NB4 (cell line): ENCODE results near the gene LAIR1.

Experiments used
- MAX ChIP-seq: IDR thresholded peaks from 2 replicates; pipeline ENCODE4 v1.6.1; 2011; ENCODE audit warnings: low read depth, low read length
- TF ChIP-seq, protein P1 (sequence below): IDR thresholded peaks from one replicate; pipeline ENCODE4 v1.5.1; 2012; ENCODE audit warnings: low read depth, low read length

DNA sequence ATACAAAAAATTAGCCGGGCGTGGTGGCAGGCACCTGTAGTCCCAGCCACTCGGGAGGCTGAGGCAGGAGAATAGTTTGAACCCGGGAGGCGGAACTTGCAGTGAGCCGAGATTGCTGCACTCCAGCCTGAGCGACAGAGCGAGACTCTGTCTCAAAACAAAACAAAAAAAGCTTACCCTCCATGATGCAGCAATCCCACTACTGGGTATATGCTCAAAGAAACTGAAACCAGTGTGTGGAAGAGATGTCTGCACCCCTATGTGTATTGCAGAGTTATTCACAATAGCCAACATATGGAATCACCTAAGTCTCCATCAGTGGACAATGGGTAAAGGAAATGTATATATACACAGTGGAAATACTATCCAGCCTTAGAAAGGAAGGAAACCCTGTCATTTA is 31.0 kb upstream of the LAIR1 start:
- TF ChIP-seq, protein P1, sequence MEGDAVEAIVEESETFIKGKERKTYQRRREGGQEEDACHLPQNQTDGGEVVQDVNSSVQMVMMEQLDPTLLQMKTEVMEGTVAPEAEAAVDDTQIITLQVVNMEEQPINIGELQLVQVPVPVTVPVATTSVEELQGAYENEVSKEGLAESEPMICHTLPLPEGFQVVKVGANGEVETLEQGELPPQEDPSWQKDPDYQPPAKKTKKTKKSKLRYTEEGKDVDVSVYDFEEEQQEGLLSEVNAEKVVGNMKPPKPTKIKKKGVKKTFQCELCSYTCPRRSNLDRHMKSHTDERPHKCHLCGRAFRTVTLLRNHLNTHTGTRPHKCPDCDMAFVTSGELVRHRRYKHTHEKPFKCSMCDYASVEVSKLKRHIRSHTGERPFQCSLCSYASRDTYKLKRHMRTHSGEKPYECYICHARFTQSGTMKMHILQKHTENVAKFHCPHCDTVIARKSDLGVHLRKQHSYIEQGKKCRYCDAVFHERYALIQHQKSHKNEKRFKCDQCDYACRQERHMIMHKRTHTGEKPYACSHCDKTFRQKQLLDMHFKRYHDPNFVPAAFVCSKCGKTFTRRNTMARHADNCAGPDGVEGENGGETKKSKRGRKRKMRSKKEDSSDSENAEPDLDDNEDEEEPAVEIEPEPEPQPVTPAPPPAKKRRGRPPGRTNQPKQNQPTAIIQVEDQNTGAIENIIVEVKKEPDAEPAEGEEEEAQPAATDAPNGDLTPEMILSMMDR = no peak
- TF ChIP-seq MAX = no peak
